NT2/D1 (cell line): ENCODE results near the gene RELL1.

Source experiments
- SUZ12 ChIP-seq: IDR thresholded peaks from 2 replicates; pipeline ENCODE4 v1.6.1; 2011; ENCODE audit not compliant: insufficient read length, insufficient read depth; ENCODE audit errors: extremely low read depth
- ZNF274 ChIP-seq: IDR thresholded peaks from 2 replicates; pipeline ENCODE4 v1.6.1; 2011; ENCODE audit warnings: mild to moderate bottlenecking, low read depth, low read length

DNA sequence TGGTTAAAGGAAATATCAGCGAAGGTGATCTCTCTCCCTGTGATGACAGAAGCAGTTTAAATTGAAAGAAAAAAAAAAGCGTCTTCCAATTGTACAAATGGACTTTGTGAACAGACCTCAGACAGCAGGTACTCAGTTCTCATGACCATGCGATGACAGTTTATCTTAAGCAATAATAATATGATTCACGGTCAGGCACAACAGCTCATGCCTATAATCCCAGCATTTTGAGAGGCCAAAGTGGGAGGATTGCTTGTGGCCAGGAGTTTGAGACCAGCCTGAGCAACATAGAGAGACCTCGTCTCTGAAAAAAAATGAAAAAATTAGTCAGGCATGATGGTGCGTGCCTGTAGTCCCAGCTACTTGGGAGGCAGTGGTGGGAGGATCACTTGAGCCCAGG, 51.0 kb downstream of the RELL1 start:
- no peak for TF ChIP-seq ZNF274
- TF ChIP-seq SUZ12, result no peak
